K562 (cell line): ENCODE results near the gene ZBTB42. TPM values are rescaled to one million over a fixed set of nuclear protein-coding genes. Genes with fewer than 3 reads are reported as not detected.

ENCODE experiments used
- C11orf30 ChIP-seq: fragments of 450-650 bp; IDR thresholded peaks from 2 replicates; pipeline ENCODE4 v1.6.1; 2016; ENCODE audit warnings: low read depth, mild to moderate bottlenecking
- MCM3 ChIP-seq: fragments of 450-650 bp; IDR thresholded peaks from 2 replicates; pipeline ENCODE4 v1.6.1; 2016
- NELFE ChIP-seq: IDR thresholded peaks from 2 replicates; pipeline ENCODE4 v1.6.1; 2011; ENCODE audit warnings: mild to moderate bottlenecking; ENCODE audit not compliant: insufficient read depth, insufficient read length
- POLR2H ChIP-seq: IDR thresholded peaks from 2 replicates; pipeline ENCODE4 v1.6.1; 2016; ENCODE audit warnings: missing genetic modification characterization, low read depth, mild to moderate bottlenecking, control low read depth, missing compliant biosample characterization, moderate library complexity
- SMARCE1 ChIP-seq: fragments of 450-650 bp; IDR thresholded peaks from 2 replicates; pipeline ENCODE4 v1.7.1; 2016; ENCODE audit warnings: mild to moderate bottlenecking
- STAG1 ChIP-seq: sonication (generic); formaldehyde crosslinking; IDR thresholded peaks from 2 replicates; pipeline ENCODE4 v1.5.0; 2020; ENCODE audit warnings: missing genetic modification reagents, borderline replicate concordance
- polyA plus RNA-seq, 8 experiments: library from polyadenylated mRNA; depleted of rRNA in 4 of 8; stranded (reverse) in 5 of 8; unstranded in 3 of 8; fragments of >200 nt; fragmentation: Nextera tagmentation in 2 of 8; fragmentation: Illumina TruSeq in 1 of 8; extraction: Ambion mirVana in 2 of 8; extraction: Trizol in 1 of 8; gene quantifications; 2 replicates each; pipeline versions ENCODE4 v1.2.1 to v1.2.3, GENCODE V29; 2011 to 2014; ENCODE audit warnings: inconsistent platforms in 1 of 8, missing spikeins in 1 of 8
- total RNA-seq, 7 experiments: library from RNA; depleted of rRNA in 6 of 7; stranded (reverse); fragments of >200 nt in 6 of 7; fragmentation: Illumina TruSeq in 2 of 7; extraction: Trizol in 2 of 7; gene quantifications; 2 replicates each; pipeline versions ENCODE4 v1.2.1 to v1.2.3, GENCODE V29; 2011 to 2021; ENCODE audit warnings: low replicate concordance in 1 of 7
- TF ChIP-seq, protein P1 (sequence below), 2 experiments: fragments of 450-650 bp; IDR thresholded peaks; 2 replicates each; pipeline ENCODE4 v1.6.1; 2016; ENCODE audit warnings: mild to moderate bottlenecking in 2 of 2, borderline replicate concordance in 1 of 2, low read depth in 1 of 2, moderate library complexity in 1 of 2
- TF ChIP-seq, protein P2 (sequence below): fragments of 200-600 bp; sonication (generic); IDR thresholded peaks from one replicate; pipeline ENCODE4 v1.6.1; 2012; ENCODE audit warnings: mild to moderate bottlenecking, low read depth, low read length, inconsistent platforms

The ZBTB42 gene
- total and polyA plus RNA-seq, 9 of the 15 experiments (the other 6 are each of a cell fraction or from before 2014, with no cell fraction given) = 0.03 to 8.5 (median 2.4) TPM

DNA sequence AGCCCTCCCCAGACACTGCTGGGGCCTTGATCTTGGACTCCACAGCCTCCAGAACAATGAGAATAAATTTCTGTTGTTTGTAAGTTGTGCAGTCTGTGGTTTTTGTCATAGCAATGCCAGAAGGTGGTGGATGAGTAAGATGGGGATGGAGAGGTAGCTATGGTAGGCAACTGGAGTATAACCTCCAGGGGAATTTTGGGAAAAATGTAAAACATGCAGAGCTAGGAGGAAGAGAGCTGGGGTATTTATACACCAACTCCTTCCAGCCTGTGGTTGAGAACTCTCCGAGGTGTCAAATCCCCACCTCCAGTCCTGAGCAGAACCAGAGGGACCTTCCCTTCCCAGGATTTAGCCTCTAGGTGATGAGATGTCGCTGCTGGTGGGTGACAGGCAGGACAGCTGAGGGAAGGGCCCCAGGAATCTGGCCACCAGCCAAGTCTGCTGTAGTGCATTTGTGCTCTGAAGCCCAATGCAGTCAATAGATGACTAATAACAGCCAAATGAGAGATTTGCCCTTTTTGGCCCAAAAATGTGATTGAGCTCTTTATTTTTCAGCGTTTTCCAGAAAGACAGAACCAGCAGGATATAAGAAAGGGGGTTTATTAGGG is 45.0 kb downstream of the ZBTB42 start (continued):
- TF ChIP-seq, protein P1, sequence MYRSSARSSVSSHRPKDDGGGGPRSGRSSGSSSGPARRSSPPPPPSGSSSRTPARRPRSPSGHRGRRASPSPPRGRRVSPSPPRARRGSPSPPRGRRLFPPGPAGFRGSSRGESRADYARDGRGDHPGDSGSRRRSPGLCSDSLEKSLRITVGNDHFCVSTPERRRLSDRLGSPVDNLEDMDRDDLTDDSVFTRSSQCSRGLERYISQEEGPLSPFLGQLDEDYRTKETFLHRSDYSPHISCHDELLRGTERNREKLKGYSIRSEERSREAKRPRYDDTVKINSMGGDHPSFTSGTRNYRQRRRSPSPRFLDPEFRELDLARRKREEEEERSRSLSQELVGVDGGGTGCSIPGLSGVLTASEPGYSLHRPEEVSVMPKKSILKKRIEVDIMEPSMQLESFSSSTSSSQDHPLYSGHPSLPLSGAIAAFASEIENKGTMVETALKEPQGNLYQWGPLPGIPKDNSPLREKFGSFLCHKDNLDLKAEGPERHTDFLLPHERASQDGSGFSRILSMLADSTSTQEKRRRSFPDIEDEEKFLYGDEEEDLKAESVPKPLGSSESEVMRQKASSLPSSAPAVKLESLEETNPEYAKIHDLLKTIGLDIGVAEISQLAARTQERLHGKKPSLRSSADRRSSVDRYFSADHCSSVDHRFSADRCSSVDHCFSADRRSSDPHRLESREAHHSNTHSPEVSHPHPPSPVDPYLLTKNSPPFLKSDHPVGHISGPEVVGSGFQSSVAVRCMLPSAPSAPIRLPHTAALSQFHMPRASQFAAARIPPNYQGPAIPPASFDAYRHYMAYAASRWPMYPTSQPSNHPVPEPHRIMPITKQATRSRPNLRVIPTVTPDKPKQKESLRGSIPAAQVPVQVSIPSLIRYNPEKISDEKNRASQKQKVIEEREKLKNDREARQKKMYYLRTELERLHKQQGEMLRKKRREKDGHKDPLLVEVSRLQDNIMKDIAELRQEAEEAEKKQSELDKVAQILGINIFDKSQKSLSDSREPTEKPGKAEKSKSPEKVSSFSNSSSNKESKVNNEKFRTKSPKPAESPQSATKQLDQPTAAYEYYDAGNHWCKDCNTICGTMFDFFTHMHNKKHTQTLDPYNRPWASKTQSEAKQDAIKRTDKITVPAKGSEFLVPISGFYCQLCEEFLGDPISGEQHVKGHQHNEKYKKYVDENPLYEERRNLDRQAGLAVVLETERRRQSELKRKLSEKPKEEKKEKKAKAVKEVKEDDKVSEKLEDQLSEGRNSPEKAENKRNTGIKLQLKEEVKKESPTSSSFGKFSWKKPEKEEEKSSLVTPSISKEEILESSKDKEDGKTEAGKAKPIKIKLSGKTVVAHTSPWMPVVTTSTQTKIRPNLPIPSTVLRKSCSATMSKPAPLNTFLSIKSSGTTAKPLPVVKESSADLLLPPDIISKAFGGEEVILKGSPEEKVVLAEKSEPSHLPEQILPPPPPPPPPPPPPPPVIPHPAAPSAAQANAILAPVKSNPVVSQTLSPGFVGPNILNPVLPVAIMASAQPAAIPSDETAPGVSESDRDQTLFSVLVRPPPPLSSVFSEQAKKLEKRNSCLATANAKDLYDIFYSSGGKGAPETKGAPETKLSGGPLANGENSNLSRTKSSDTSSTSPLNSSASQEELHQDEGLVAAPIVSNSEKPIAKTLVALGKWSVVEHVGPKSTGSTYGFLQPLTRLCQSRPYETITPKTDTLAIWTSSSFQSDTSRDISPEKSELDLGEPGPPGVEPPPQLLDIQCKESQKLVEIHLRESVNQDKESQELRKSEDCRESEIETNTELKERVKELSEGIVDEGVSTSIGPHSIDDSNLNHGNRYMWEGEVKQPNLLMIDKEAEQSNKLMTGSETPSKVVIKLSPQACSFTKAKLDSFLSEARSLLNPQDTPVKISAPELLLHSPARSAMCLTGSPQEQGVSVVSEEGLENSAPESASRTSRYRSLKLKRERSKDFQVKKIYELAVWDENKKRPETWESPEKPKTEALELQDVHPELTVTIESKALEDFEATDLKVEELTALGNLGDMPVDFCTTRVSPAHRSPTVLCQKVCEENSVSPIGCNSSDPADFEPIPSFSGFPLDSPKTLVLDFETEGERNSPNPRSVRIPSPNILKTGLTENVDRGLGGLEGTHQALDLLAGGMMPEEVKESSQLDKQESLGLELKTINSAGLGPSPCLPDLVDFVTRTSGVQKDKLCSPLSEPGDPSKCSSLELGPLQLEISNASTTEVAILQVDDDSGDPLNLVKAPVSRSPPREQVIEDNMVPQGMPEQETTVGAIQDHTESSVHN (IDR thresholded peaks at IDR 0.05; ENCODE audit: borderline replicate concordance in 1 of 2, low read depth in 1 of 2) = no peak
- TF ChIP-seq STAG1 (CRISPR knock-in tag) = no peak
- no peak for TF ChIP-seq C11orf30
- no peak for TF ChIP-seq POLR2H (tag)
- TF ChIP-seq, protein P2, sequence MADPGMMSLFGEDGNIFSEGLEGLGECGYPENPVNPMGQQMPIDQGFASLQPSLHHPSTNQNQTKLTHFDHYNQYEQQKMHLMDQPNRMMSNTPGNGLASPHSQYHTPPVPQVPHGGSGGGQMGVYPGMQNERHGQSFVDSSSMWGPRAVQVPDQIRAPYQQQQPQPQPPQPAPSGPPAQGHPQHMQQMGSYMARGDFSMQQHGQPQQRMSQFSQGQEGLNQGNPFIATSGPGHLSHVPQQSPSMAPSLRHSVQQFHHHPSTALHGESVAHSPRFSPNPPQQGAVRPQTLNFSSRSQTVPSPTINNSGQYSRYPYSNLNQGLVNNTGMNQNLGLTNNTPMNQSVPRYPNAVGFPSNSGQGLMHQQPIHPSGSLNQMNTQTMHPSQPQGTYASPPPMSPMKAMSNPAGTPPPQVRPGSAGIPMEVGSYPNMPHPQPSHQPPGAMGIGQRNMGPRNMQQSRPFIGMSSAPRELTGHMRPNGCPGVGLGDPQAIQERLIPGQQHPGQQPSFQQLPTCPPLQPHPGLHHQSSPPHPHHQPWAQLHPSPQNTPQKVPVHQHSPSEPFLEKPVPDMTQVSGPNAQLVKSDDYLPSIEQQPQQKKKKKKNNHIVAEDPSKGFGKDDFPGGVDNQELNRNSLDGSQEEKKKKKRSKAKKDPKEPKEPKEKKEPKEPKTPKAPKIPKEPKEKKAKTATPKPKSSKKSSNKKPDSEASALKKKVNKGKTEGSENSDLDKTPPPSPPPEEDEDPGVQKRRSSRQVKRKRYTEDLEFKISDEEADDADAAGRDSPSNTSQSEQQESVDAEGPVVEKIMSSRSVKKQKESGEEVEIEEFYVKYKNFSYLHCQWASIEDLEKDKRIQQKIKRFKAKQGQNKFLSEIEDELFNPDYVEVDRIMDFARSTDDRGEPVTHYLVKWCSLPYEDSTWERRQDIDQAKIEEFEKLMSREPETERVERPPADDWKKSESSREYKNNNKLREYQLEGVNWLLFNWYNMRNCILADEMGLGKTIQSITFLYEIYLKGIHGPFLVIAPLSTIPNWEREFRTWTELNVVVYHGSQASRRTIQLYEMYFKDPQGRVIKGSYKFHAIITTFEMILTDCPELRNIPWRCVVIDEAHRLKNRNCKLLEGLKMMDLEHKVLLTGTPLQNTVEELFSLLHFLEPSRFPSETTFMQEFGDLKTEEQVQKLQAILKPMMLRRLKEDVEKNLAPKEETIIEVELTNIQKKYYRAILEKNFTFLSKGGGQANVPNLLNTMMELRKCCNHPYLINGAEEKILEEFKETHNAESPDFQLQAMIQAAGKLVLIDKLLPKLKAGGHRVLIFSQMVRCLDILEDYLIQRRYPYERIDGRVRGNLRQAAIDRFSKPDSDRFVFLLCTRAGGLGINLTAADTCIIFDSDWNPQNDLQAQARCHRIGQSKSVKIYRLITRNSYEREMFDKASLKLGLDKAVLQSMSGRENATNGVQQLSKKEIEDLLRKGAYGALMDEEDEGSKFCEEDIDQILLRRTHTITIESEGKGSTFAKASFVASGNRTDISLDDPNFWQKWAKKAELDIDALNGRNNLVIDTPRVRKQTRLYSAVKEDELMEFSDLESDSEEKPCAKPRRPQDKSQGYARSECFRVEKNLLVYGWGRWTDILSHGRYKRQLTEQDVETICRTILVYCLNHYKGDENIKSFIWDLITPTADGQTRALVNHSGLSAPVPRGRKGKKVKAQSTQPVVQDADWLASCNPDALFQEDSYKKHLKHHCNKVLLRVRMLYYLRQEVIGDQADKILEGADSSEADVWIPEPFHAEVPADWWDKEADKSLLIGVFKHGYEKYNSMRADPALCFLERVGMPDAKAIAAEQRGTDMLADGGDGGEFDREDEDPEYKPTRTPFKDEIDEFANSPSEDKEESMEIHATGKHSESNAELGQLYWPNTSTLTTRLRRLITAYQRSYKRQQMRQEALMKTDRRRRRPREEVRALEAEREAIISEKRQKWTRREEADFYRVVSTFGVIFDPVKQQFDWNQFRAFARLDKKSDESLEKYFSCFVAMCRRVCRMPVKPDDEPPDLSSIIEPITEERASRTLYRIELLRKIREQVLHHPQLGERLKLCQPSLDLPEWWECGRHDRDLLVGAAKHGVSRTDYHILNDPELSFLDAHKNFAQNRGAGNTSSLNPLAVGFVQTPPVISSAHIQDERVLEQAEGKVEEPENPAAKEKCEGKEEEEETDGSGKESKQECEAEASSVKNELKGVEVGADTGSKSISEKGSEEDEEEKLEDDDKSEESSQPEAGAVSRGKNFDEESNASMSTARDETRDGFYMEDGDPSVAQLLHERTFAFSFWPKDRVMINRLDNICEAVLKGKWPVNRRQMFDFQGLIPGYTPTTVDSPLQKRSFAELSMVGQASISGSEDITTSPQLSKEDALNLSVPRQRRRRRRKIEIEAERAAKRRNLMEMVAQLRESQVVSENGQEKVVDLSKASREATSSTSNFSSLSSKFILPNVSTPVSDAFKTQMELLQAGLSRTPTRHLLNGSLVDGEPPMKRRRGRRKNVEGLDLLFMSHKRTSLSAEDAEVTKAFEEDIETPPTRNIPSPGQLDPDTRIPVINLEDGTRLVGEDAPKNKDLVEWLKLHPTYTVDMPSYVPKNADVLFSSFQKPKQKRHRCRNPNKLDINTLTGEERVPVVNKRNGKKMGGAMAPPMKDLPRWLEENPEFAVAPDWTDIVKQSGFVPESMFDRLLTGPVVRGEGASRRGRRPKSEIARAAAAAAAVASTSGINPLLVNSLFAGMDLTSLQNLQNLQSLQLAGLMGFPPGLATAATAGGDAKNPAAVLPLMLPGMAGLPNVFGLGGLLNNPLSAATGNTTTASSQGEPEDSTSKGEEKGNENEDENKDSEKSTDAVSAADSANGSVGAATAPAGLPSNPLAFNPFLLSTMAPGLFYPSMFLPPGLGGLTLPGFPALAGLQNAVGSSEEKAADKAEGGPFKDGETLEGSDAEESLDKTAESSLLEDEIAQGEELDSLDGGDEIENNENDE = no peak
- TF ChIP-seq NELFE = no peak
- TF ChIP-seq SMARCE1 = no peak
- TF ChIP-seq MCM3 = no peak
